Omental fat pad (tissue), 4 donors: ENCODE results near the gene VOPP1. TPM values are rescaled to one million over a fixed set of nuclear protein-coding genes. Genes with fewer than 3 reads are reported as not detected.

Experiments used
- ATAC-seq: fragments of 150-250 bp; one replicate; pipeline ENCODE4 v1.9.1; 2016; ENCODE audit warnings: mild to moderate bottlenecking, moderate library complexity; ENCODE audit not compliant: low FRiP score
- DNase-seq: peaks from one replicate; pipeline ENCODE4 v3.0.0-alpha.2; 2019; ENCODE audit warnings: low spot score
- CTCF ChIP-seq, 3 donors: fragments of 450-650 bp; IDR thresholded peaks; one replicate each; pipeline ENCODE4 v1.5.1; 2016 to 2017; ENCODE audit warnings: antibody characterized with exemption in 3 of 3, mild to moderate bottlenecking in 3 of 3, moderate library complexity in 2 of 3
- total RNA-seq, 4 donors: library from RNA; depleted of rRNA; stranded (reverse); fragments of >200 nt; gene quantifications; one replicate each; pipeline ENCODE4 v1.1.0, GENCODE V29; 2016

VOPP1 gene
- total RNA-seq, 4 donors from 2014 or later, result 31.3 to 64.0 (median 57.9) TPM

- ATAC-seq (no peak), DNase-seq (no peak)
- TF ChIP-seq CTCF (IDR thresholded peaks at IDR 0.05), result no peak
Measured at GRCh38 chr7:55575098-55575497, 2.8 kb upstream of the VOPP1 start.

GRCh38 chr7:55574051-55574717, 1.9 kb upstream of the VOPP1 start:
- ATAC-seq (no peak), DNase-seq (no peak)
- TF ChIP-seq CTCF (IDR thresholded peaks at IDR 0.05), result no peak

GRCh38 chr7:55573234-55573900, 1.1 kb upstream of the VOPP1 start:
- no peak for TF ChIP-seq CTCF (IDR thresholded peaks at IDR 0.05)
- ATAC-seq (no peak), DNase-seq (no peak)

GRCh38 chr7:55571511-55572377, 558 bp downstream of the VOPP1 start:
- TF ChIP-seq CTCF (IDR thresholded peaks at IDR 0.05), result no peak
- peak; percentile 63 for ATAC-seq
- DNase-seq, result no peak

DNA sequence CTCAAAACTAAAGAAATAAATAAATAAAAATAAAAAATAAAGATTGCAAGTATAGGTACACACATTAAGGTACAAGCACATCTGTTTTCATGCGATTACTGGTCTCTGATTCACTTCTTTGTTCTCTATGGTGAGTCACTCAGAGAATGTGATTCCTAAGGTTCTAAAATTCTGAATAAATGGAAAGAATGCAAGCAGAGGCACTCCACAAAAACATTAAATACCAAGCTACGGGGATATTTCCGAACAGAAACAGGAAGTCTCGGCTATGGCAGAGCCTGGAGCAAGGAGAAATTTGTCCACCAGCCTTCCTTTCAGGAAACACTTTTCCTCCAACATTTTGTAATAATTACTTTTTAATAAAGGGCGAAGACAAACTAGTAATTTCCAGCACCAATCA, 1.4 kb downstream of the VOPP1 start:
- TF ChIP-seq CTCF (IDR thresholded peaks at IDR 0.05), result no peak
- DNase-seq (no peak), ATAC-seq (peak; percentile 25)

GRCh38 chr7:55570218-55570873, 2.0 kb downstream of the VOPP1 start:
- DNase-seq (no peak), ATAC-seq (no peak)
- TF ChIP-seq CTCF (IDR thresholded peaks at IDR 0.05), result no peak
